Thoracic aorta (tissue), 2 donors: ENCODE data around the gene RBM26. TPM values are rescaled to one million over a fixed set of nuclear protein-coding genes. Genes with fewer than 3 reads are reported as not detected.

Experiments
- ATAC-seq: fragments of 150-250 bp; one replicate; pipeline ENCODE4 v1.8.0; 2017; ENCODE audit warnings: low read depth; ENCODE audit not compliant: insufficient number of reproducible peaks, low FRiP score
- DNase-seq: peaks from one replicate; pipeline ENCODE4 v3.0.0-alpha.2; 2020; ENCODE audit warnings: low spot score
- H3K27ac ChIP-seq, 2 donors: fragments of 200-600 bp; sonication (generic); 1 replicate in 1 of 2; 2 replicates in 1 of 2; pipeline ENCODE4 v1.5.1; 2016; ENCODE audit warnings: mild to moderate bottlenecking in 2 of 2, moderate library complexity in 2 of 2
- H3K27me3 ChIP-seq: fragments of 200-600 bp; sonication (generic); replicated peaks from 2 replicates; pipeline ENCODE4 v1.6.0; 2016; ENCODE audit warnings: mild to moderate bottlenecking; ENCODE audit not compliant: insufficient read depth
- H3K36me3 ChIP-seq: fragments of 200-600 bp; sonication (generic); one replicate; pipeline ENCODE4 v1.5.1; 2016
- H3K4me1 ChIP-seq, 2 donors: fragments of 200-600 bp; sonication (generic); 1 replicate in 1 of 2; 2 replicates in 1 of 2; pipeline versions ENCODE4 v1.5.1 to v1.6.0; 2016; ENCODE audit warnings: low read depth in 2 of 2, mild to moderate bottlenecking in 1 of 2; ENCODE audit not compliant: control insufficient read depth in 1 of 2
- H3K4me3 ChIP-seq: fragments of 200-600 bp; sonication (generic); 2 replicates; pipeline ENCODE4 v1.5.1; 2016; ENCODE audit warnings: mild to moderate bottlenecking
- H3K9me3 ChIP-seq: fragments of 200-600 bp; sonication (generic); 2 replicates; pipeline ENCODE4 v1.5.1; 2016
- CTCF ChIP-seq: fragments of 200-600 bp; sonication (generic); IDR thresholded peaks from one replicate; pipeline ENCODE4 v1.5.1; 2019; ENCODE audit warnings: antibody characterized with exemption
- total RNA-seq, 2 donors: library from RNA; depleted of rRNA; stranded (reverse); fragments of >200 nt; gene quantifications; one replicate each; pipeline versions ENCODE4 v1.1.0 to v1.2.3, GENCODE V29; 2016

The RBM26 gene
- total RNA-seq, 2 donors from 2014 or later: 30.9 to 55.4 TPM

DNA sequence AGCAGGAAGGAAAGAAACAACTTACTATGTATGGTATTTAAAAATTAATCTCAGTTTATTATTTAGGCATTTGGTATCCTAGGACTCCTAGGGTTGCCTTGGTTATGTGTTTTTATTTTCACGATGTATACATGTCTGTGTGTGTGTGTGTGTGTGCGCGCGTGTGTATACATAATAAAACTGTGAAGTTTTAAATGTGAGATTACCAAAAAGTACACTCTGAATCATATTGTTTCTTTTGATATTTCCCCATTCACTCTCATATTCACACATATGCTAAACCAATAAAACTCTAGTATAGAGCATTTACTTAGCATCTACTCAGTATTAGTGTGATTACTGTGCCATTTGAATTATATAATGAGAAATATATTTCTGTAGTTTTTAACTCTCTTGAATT lies 44.1 kb upstream of the RBM26 start:
- H3K4me3 ChIP-seq: no peak overlapping the region
- no peak overlapping the region for H3K27ac ChIP-seq
- H3K4me1 ChIP-seq: no peaks in the 10 kb centered on the region
- H3K27me3 ChIP-seq: no peaks in the 10 kb centered on the region
- ATAC-seq (no peak), DNase-seq (no peak)
- no peaks in the 10 kb centered on the region for H3K9me3 ChIP-seq
- H3K36me3 ChIP-seq: no peaks in the 10 kb centered on the region
- no peak for TF ChIP-seq CTCF

DNA sequence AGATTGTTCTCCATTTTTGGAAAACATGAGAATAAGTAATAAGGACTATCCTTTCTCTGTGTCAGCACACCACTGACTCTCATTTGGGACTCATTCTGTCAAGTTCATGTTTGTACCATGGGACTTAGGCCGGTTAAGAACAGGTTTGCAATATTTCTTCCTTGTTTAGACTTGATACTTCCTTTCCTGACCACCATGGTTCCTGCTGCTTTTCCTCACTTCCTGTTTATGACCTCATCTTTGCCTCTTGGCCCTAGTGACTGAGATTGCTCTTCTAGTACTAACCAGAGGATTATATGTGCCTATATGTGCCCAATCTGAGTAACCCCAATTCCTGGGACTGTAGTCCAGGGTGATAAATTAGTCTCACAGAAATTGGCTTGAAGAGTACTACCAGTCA lies 42.4 kb upstream of the RBM26 start:
- Histone ChIP-seq H3K4me3 (no peak overlapping the region), H3K27ac (no peak overlapping the region), H3K9me3 (no peaks in the 10 kb centered on the region), H3K36me3 (no peaks in the 10 kb centered on the region), H3K27me3 (no peaks in the 10 kb centered on the region), H3K4me1 (no peaks in the 10 kb centered on the region)
- ATAC-seq (no peak), DNase-seq (no peak)
- no peak for TF ChIP-seq CTCF

GRCh38 chr13:79447741-79448140 lies 41.7 kb upstream of the RBM26 start:
- no peak for ATAC-seq
- no peak for TF ChIP-seq CTCF
- Histone ChIP-seq H3K27me3 (no peaks in the 10 kb centered on the region), H3K9me3 (no peaks in the 10 kb centered on the region), H3K4me1 (no peaks in the 10 kb centered on the region), H3K4me3 (no peak overlapping the region), H3K27ac (no peak overlapping the region), H3K36me3 (no peaks in the 10 kb centered on the region)
- DNase-seq: no peak

DNA sequence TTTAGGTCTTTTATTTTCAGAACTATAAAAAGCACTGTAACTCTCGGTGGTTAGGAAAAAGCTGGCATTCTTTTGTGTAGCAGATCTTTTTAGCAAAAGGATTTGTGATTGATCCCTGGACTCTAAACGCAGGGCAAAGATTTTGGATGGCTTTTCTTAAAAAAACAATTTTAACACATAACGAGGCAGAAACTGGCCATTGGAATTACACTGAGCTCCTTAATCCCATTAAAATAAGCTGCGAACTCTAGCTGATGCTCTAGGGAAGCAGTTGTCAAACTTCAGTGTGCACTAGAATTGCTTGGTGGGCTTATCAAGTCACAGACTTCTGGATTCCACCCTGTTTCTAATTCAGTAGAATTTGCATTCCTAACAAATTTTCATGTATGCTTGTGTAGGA lies 41.1 kb upstream of the RBM26 start:
- Histone ChIP-seq H3K4me1 (no peaks in the 10 kb centered on the region), H3K4me3 (no peak overlapping the region), H3K27ac (no peak overlapping the region), H3K36me3 (no peaks in the 10 kb centered on the region), H3K27me3 (no peaks in the 10 kb centered on the region), H3K9me3 (no peaks in the 10 kb centered on the region)
- DNase-seq (no peak), ATAC-seq (no peak)
- TF ChIP-seq CTCF: no peak

DNA sequence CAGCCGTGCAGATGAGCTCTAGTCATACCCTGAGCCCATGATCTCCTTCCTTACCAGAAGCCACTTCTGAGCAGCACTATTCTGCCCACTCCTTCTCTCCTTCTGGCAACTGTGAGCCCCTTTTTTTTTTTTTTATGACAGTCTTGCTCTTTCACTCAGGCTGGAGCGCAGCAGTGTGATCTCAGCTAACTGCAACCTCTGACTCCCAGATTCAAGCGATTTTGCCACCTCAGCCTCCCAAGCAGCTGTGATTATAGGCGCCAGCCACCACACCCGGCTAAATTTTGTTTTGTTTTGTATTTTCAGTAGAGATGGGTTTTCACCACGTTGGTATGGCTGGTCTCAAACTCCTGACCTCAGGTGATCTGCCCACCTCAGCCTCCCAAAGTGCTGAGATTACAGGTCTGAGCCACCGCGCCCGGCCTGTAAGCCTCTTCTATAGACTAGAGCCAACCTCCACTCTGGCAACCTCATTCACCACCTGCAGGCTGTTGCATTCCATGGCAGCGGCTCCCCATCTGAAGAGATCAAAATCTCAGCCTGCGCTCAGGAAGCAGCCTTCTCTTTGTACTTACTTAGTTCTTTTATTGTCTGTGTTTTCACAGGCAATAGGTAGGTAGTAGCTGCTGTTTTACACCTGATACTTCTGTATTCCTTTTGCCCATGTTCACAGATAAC lies 40.1 kb upstream of the RBM26 start:
- no peaks in the 10 kb centered on the region for H3K36me3 ChIP-seq
- no peak for DNase-seq
- H3K27me3 ChIP-seq: no peaks in the 10 kb centered on the region
- TF ChIP-seq CTCF: no peak
- ATAC-seq: no peak
- no peaks in the 10 kb centered on the region for H3K9me3 ChIP-seq
- no peak overlapping the region for H3K4me3 ChIP-seq
- H3K27ac ChIP-seq: no peak overlapping the region
- H3K4me1 ChIP-seq: no peaks in the 10 kb centered on the region
